HUES48 (cell line): ENCODE results near the gene RBM15B.
"Not testable (repeated sequence)": the region's sequence is repeated elsewhere in the genome, so short reads cannot be mapped to it uniquely, and the experiment has no call there.

Experiments
- H3K27ac ChIP-seq: one replicate; pipeline ENCODE4 v1.7.0; 2013; ENCODE audit warnings: low read depth, low read length, inconsistent platforms
- H3K27me3 ChIP-seq: 2 replicates; pipeline ENCODE4 v1.6.1; 2013; ENCODE audit warnings: mild to moderate bottlenecking, low read length; ENCODE audit not compliant: control insufficient read depth, insufficient read depth
- H3K36me3 ChIP-seq: 2 replicates; pipeline ENCODE4 v1.6.1; 2013; ENCODE audit warnings: low read length; ENCODE audit not compliant: control insufficient read depth, insufficient read depth
- H3K4me1 ChIP-seq: 2 replicates; pipeline ENCODE4 v1.6.1; 2013; ENCODE audit warnings: mild to moderate bottlenecking, low read length; ENCODE audit not compliant: control insufficient read depth, insufficient read depth
- H3K4me3 ChIP-seq: 2 replicates; pipeline ENCODE4 v1.5.1; 2013; ENCODE audit warnings: mild to moderate bottlenecking, low read depth, low read length
- H3K9ac ChIP-seq: 2 replicates; pipeline ENCODE4 v1.6.1; 2013; ENCODE audit warnings: mild to moderate bottlenecking, low read depth, low read length, moderate library complexity
- H3K9me3 ChIP-seq: 2 replicates; pipeline ENCODE4 v1.6.1; 2013; ENCODE audit warnings: low read length; ENCODE audit not compliant: control insufficient read depth, insufficient read depth

The RBM15B gene

GRCh38 chr3:51358981-51359380, 32.1 kb upstream of the RBM15B start:
- H3K27me3 ChIP-seq: no peaks in the 10 kb centered on the region
- H3K4me1 ChIP-seq: no peaks in the 10 kb centered on the region
- no peak overlapping the region for H3K4me3 ChIP-seq
- H3K9ac ChIP-seq: no peak overlapping the region
- H3K27ac ChIP-seq: no peak overlapping the region
- H3K36me3 ChIP-seq: peaks cover 37% of the 10 kb centered on the region
- H3K9me3 ChIP-seq: no peaks in the 10 kb centered on the region

GRCh38 chr3:51360806-51361205, 30.3 kb upstream of the RBM15B start:
- Histone ChIP-seq H3K9me3 (no peaks in the 10 kb centered on the region), H3K9ac (no peak overlapping the region), H3K36me3 (peaks cover 37% of the 10 kb centered on the region), H3K4me1 (no peaks in the 10 kb centered on the region), H3K4me3 (no peak overlapping the region), H3K27me3 (no peaks in the 10 kb centered on the region), H3K27ac (no peak overlapping the region)

DNA sequence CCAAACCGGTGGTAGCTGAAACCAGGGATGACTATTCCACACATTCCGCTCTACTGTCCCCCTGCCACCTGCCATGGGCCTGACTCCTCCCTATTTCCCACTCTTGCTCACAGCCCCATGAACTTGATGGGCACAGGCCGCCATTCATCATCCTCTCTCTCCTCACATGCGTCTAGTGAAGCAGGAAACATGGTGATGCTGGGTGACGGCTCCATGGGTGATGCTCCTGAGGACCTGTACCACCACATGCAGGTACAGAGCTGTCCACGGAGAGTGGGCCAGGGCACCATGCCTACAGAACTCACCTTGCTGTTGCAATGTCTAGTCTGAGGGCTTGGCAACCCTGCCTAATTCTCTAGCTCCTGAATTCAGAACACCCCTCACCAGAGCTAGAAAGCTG, 29.3 kb upstream of the RBM15B start:
- Histone ChIP-seq H3K27me3 (no peaks in the 10 kb centered on the region), H3K4me1 (no peaks in the 10 kb centered on the region), H3K9me3 (no peaks in the 10 kb centered on the region), H3K4me3 (no peak overlapping the region), H3K36me3 (peaks cover 32% of the 10 kb centered on the region), H3K9ac (no peak overlapping the region), H3K27ac (no peak overlapping the region)

GRCh38 chr3:51362476-51362875, 28.6 kb upstream of the RBM15B start:
- H3K27me3 ChIP-seq: no peaks in the 10 kb centered on the region
- H3K4me1 ChIP-seq: no peaks in the 10 kb centered on the region
- no peak overlapping the region for H3K4me3 ChIP-seq
- H3K27ac ChIP-seq: no peak overlapping the region
- peaks cover 28% of the 10 kb centered on the region for H3K36me3 ChIP-seq
- no peak overlapping the region for H3K9ac ChIP-seq
- no peaks in the 10 kb centered on the region for H3K9me3 ChIP-seq

GRCh38 chr3:51368276-51368675, 22.8 kb upstream of the RBM15B start:
- H3K27me3 ChIP-seq: not testable (repeated sequence)

DNA sequence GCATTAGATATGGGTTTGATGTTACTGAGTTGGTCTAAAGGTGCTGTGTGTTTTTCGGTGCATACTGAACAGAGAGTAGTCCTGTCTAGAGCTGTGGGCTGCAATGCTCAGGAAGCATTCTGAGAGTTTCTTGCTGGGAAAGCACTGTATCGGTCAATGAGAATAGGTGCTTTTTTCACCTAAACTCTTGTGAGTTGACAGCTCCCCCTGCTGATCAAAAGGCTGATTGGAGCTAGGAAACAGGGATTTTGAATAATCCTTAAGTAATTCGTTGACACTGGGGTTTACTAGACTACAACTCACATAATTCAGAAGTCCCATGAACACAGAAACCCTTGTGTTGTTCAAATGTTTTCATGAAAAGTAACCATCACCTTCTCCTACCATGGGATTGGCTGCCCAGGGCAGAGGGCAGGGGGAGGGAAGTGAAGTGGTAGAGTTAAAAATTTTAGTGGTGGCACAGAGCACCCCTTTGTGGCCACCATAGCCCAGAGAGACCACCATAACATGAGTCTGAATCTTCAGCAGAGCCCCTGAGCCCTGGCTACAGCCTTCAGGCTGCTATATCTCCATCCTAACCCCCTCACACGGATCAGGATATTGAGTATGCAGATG, 19.0 kb upstream of the RBM15B start:
- H3K9ac ChIP-seq: no peak overlapping the region
- no peaks in the 10 kb centered on the region for H3K27me3 ChIP-seq
- H3K4me3 ChIP-seq: no peak overlapping the region
- H3K4me1 ChIP-seq: no peaks in the 10 kb centered on the region
- no peak overlapping the region for H3K27ac ChIP-seq
- peaks cover 7% of the 10 kb centered on the region; the same call in 1 of the 2 replicates for H3K9me3 ChIP-seq
- H3K36me3 ChIP-seq: peaks cover 10% of the 10 kb centered on the region

More at GRCh38 chr3:51368276-51368675, 22.8 kb upstream of the RBM15B start:
- not testable (repeated sequence) for H3K27ac ChIP-seq, H3K4me1 ChIP-seq, H3K4me3 ChIP-seq, H3K36me3 ChIP-seq, H3K9ac ChIP-seq, H3K9me3 ChIP-seq

- no peaks in the 10 kb centered on the region for H3K4me1 ChIP-seq
- H3K27me3 ChIP-seq: no peaks in the 10 kb centered on the region
- no peak overlapping the region for H3K4me3 ChIP-seq
- H3K9me3 ChIP-seq: no peaks in the 10 kb centered on the region
- H3K27ac ChIP-seq: no peak overlapping the region
- no peak overlapping the region for H3K9ac ChIP-seq
- H3K36me3 ChIP-seq: peaks cover 13% of the 10 kb centered on the region; the same call in 1 of the 2 replicates
These were observed 17.2 kb upstream of the RBM15B start for GRCh38 chr3:51373658-51374421.

- no peaks in the 10 kb centered on the region for H3K27me3 ChIP-seq
- no peaks in the 10 kb centered on the region for H3K4me1 ChIP-seq
- H3K4me3 ChIP-seq: no peak overlapping the region
- H3K9ac ChIP-seq: no peak overlapping the region
- no peak overlapping the region for H3K27ac ChIP-seq
- H3K36me3 ChIP-seq: peaks cover 13% of the 10 kb centered on the region; the same call in 1 of the 2 replicates
- no peaks in the 10 kb centered on the region for H3K9me3 ChIP-seq
These were observed 16.6 kb upstream of the RBM15B start for GRCh38 chr3:51374456-51374855.

DNA sequence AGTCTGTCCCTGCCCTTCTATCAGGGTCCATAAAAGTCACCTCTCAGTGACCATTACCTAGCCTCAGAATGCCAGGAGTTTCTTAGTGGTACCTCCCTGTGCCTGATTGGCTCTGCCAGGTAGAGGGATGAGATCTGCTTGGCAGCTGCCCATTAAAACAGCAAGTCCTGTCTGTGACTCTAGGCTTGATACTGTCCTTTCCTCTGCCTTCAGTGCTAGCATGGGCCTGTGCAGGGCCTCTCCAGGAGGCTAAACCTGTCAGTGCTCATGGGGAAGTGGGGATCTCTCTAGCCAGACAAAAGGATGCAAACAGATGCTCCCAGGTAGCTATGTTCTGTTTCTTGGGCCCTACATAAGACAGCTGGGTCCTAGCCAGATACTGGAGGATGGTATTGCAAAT, 15.9 kb upstream of the RBM15B start:
- Histone ChIP-seq H3K9ac (no peak overlapping the region), H3K27ac (no peak overlapping the region), H3K9me3 (no peaks in the 10 kb centered on the region), H3K36me3 (peaks cover 13% of the 10 kb centered on the region; the same call in 1 of the 2 replicates), H3K4me3 (no peak overlapping the region), H3K27me3 (no peaks in the 10 kb centered on the region), H3K4me1 (no peaks in the 10 kb centered on the region)

- no peak overlapping the region for H3K4me3 ChIP-seq
- no peaks in the 10 kb centered on the region for H3K4me1 ChIP-seq
- H3K36me3 ChIP-seq: peaks cover 13% of the 10 kb centered on the region; the same call in 1 of the 2 replicates
- no peak overlapping the region for H3K9ac ChIP-seq
- H3K27ac ChIP-seq: no peak overlapping the region
- H3K9me3 ChIP-seq: no peaks in the 10 kb centered on the region
- no peaks in the 10 kb centered on the region for H3K27me3 ChIP-seq
These were observed 15.5 kb upstream of the RBM15B start for GRCh38 chr3:51375571-51375970.

GRCh38 chr3:51378065-51378464, 13.0 kb upstream of the RBM15B start:
- H3K4me1 ChIP-seq: peaks cover 2% of the 10 kb centered on the region; the same call in 1 of the 2 replicates

More at GRCh38 chr3:51378065-51378464, 13.0 kb upstream of the RBM15B start:
- Histone ChIP-seq H3K9ac (no peak overlapping the region), H3K9me3 (no peaks in the 10 kb centered on the region), H3K27ac (no peak overlapping the region), H3K27me3 (no peaks in the 10 kb centered on the region), H3K36me3 (peaks cover 13% of the 10 kb centered on the region; the same call in 1 of the 2 replicates), H3K4me3 (no peak overlapping the region)
